Nephron progenitor cell (in vitro differentiated cells): ENCODE results near the gene SNRPA1.

Experiments used
- DNase-seq: peaks from one replicate; pipeline ENCODE4 v3.0.0; 2021
- H3K27ac Mint-ChIP-seq: 2 replicates; pipeline ENCODE4 v1.8.0; 2021; ENCODE audit warnings: mild to moderate bottlenecking, moderate library complexity, mixed read lengths
- H3K27me3 Mint-ChIP-seq: 2 replicates; pipeline ENCODE4 v1.8.0; 2021; ENCODE audit warnings: mild to moderate bottlenecking, low read depth, mixed read lengths; ENCODE audit not compliant: poor library complexity
- H3K36me3 Mint-ChIP-seq: 2 replicates; pipeline ENCODE4 v1.8.0; 2021; ENCODE audit warnings: low read depth, mixed read lengths
- H3K4me1 Mint-ChIP-seq: 2 replicates; pipeline ENCODE4 v1.8.0; 2021; ENCODE audit warnings: mixed read lengths
- H3K4me3 Mint-ChIP-seq: 2 replicates; pipeline ENCODE4 v1.8.0; 2021; ENCODE audit warnings: mild to moderate bottlenecking, moderate library complexity, mixed read lengths
- H3K9me3 Mint-ChIP-seq: 2 replicates; pipeline ENCODE4 v1.8.0; 2021; ENCODE audit warnings: mild to moderate bottlenecking, moderate library complexity, mixed read lengths
- CTCF ChIP-seq: fragments of 200-600 bp; sonication (generic); IDR thresholded peaks from 2 replicates; pipeline ENCODE4 v1.5.0; 2021; ENCODE audit warnings: antibody characterized with exemption

Gene SNRPA1

DNA sequence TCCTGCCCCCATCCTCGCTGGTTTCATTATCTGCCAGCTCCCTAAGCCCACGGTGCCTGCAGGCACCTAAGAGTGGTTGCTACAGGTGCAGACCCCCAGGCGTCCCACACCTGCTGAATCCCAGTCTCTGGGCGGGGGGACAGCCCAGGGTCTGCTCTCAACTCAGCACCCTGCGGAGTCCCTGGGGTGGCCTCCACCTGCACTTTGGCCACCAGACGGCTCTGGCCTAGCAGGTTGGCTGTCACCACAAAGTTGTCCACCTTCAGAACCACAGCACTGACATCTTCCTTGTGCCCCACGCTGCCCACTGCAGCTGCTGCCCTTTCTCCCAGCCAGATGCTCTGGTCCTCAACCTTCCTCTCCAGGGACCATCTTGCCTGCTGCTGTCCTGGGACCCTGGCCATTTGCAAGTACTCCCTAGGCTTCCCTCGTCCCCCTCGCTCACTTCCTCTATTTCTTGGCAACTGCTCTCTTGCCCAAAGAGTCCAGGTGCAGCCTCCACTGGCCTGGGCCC lies 34.9 kb upstream of the SNRPA1 start:
- TF ChIP-seq CTCF = no peak
- Mint-ChIP-seq H3K9me3 (peaks cover 14% of the 10 kb centered on the region), H3K27me3 (peaks cover 68% of the 10 kb centered on the region), H3K36me3 (no peaks in the 10 kb centered on the region), H3K4me1 (peaks cover 18% of the 10 kb centered on the region), H3K4me3 (no peak overlapping the region), H3K27ac (no peak overlapping the region)
- DNase-seq = no peak

DNA sequence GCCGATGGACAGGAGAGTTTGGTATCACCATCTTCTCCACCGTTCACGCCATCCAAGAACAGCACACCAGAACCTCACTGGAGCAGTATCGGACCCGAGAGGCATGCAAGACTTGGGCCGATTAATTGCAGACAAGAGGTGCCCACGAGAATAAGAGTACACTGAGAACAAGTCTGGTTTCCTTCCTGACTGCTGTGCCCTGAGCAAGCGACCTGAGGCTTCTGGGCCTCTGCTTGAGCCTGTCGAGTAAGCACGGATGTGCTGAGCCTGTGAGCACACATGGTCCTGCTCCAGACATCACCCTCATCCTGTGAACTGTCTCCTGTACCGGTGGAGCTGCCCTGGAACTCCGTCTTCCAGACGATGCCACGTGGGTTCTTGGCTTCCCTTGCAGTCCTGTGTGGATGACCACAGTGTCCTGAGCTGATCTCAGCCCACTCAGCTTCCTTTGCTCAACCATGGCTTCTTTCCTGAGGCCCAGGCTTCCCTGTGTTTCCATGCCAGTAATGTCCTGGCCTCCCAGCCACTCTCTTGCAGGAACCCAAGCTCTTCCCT lies 34.3 kb upstream of the SNRPA1 start:
- Mint-ChIP-seq H3K36me3 (no peaks in the 10 kb centered on the region), H3K27ac (no peak overlapping the region), H3K9me3 (peaks cover 8% of the 10 kb centered on the region), H3K4me3 (no peak overlapping the region), H3K4me1 (peaks cover 18% of the 10 kb centered on the region), H3K27me3 (peaks cover 71% of the 10 kb centered on the region)
- no peak for DNase-seq
- no peak for TF ChIP-seq CTCF

DNA sequence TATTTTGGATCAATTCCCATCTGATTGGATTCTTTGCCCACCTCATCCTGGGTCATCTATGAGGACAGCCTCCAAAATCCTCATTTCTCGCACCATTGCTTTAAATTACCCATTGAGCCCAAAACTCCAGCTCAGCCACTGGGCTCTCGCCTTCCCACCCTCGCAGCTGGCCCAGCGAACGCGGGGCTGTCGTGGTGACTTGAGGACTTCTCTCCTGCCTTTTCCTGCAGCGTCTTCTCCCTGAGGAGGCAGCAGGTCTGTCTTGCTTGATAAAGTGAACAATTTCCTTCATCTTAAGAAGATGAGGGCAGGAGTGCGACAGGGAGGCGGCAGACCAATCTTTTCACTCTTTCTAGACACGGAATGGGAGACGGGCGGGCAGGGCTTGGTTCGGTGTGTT lies 33.0 kb upstream of the SNRPA1 start:
- Mint-ChIP-seq H3K36me3 (no peaks in the 10 kb centered on the region), H3K4me1 (peaks cover 18% of the 10 kb centered on the region), H3K27ac (no peak overlapping the region), H3K27me3 (peaks cover 75% of the 10 kb centered on the region), H3K9me3 (no peaks in the 10 kb centered on the region), H3K4me3 (no peak overlapping the region)
- no peak for TF ChIP-seq CTCF
- DNase-seq = no peak

DNA sequence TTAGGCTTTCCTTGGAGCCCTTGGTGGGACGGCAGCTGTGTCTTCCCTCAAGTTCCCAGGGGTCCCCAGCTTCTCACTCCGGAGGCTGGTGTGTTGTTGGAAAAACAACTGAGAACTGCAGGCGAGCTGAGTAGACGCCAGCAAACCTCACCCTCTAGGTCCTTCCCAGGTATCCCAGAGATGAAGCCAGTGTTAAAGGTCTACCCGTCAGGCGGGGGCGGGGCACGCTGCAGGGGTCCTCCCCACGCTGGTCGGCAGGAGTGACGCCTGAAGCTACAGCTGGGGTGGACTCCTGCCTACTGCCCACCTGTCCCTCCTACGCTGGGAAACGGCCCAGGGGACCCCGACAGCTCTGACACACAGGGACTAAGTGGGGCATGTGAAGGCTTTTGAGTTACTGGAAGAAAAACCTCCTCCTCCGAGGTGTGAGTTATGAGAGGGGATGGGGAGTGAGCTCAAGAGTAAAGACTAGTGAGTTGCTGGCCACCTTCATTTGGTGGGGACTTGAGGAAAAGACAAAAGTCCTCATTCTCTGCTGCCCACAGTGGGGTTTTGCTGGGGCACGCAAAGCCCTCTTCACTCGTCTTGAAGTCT lies 32.2 kb upstream of the SNRPA1 start:
- DNase-seq = no peak
- Mint-ChIP-seq H3K4me1 (peaks cover 18% of the 10 kb centered on the region), H3K9me3 (no peaks in the 10 kb centered on the region), H3K27ac (no peak overlapping the region), H3K36me3 (no peaks in the 10 kb centered on the region), H3K4me3 (no peak overlapping the region), H3K27me3 (peaks cover 75% of the 10 kb centered on the region)
- no peak for TF ChIP-seq CTCF

GRCh38 chr15:101326462-101327146 lies 31.6 kb upstream of the SNRPA1 start:
- TF ChIP-seq CTCF = no peak
- DNase-seq = no peak
- H3K4me1 Mint-ChIP-seq = peaks cover 18% of the 10 kb centered on the region
- H3K27me3 Mint-ChIP-seq = peaks cover 75% of the 10 kb centered on the region
- peak overlapping the region; percentile 82 for H3K27ac Mint-ChIP-seq
- H3K9me3 Mint-ChIP-seq = no peaks in the 10 kb centered on the region
- H3K4me3 Mint-ChIP-seq = no peak overlapping the region
- H3K36me3 Mint-ChIP-seq = no peaks in the 10 kb centered on the region

DNA sequence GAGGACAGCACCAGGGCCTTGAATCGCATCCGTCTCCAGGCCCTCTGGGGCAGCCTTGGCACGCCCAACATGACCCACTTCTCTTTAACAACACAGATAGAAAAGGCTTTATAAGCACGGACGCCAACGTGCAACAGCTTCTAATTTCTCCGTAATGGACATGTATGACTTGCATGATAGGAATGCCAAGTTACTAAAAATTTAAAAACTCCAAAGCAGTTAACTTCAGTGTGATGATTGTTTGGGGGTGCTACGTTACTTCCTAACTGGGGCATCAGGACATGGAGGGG lies 30.9 kb upstream of the SNRPA1 start:
- no peak for DNase-seq
- Mint-ChIP-seq H3K27ac (no peak overlapping the region), H3K27me3 (peaks cover 75% of the 10 kb centered on the region), H3K36me3 (no peaks in the 10 kb centered on the region), H3K4me3 (no peak overlapping the region), H3K4me1 (peaks cover 22% of the 10 kb centered on the region), H3K9me3 (no peaks in the 10 kb centered on the region)
- no peak for TF ChIP-seq CTCF
